ENCODE data around the gene OPTN.
"Not testable (repeated sequence)": the region's sequence is repeated elsewhere in the genome, so short reads cannot be mapped to it uniquely, and the experiment has no call there.

Gene OPTN

DNA sequence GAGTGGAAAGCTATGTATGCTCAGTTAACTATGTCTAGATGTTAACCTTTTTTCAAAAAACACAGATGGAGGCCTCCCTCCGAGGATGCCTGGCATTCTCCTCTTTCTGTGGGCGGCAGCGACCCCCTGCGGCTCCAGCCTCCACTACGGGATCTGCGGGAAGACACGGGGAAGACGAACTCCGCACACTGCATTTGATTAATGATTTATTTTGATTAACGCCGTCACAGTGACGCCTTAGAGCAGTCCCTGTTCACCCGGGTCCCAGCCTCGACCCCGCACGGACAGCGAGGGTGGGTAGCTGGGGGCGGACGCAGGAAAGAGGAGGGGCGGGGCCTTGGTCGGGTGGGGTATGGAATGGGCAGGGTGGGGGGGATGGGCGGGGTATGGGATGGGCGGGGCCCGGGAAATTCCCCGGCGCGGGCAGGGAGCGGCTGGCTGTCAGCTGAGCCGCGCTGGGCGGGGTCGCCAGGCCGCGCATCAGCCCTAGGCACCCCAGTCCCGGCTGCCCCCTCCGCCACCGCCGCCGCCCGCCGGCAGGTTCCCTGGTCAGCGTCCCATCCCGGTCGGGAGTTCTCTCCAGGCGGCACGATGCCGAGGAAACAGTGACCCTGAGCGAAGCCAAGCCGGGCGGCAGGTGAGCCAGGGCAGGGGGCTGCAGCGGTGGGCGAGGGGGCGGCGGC, at the start of gene OPTN:
Gene OPTN (plus strand): TSS at position 498 of the 683 bp plus-strand sequence. CDS start 8,960 bp downstream, outside the sequence.
- DNase-seq, result peak; percentile 31 to 95 (median 79)

DNA sequence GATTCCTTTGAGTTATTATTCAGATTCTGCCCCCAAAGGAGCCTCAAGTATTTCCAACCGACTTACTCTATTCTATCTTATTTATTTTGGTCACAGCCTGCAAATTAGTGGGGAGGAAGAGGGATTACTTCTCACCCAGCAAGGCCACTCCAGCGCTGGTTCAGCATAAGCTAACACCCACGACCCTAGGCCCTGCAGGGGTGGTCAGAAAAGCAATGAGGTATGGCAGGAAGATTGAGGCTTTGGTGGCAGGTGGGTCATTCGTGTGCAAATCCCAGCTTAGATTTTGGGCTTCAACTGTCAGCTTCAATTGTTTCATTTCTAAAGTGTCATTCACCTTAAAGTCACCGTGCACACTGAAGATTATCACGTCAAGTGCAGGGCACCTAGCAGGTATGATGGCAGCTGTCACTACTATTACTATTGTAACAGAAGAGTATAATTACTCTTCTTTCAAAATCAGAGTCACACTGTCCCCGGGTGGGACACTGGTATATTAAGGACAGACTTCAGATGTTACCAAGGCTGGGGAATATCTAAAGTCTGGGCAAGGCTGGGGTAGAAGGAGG, 48.8 kb upstream of the OPTN start:
- no peak for DNase-seq

DNA sequence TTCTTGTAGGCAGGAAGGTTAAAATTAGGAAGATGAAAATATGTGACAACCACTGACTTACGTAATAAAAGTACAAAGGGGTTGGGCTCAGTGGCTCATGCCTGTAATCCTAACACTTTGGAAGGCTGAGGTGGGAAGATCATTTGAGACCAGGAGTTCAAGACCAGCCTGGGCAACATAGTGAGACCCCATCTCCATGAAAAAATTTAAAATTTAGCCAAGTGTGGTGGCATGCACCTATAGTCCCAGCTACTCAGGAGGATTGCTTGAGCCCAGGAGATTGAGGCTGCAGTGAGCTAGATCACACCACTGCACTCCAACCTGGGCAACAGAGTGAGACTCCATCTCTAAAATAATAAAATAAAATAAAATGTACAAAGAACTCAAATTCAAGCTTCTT, 46.8 kb upstream of the OPTN start:
- not testable (repeated sequence) for DNase-seq

- no peak for DNase-seq
These were observed 46.0 kb upstream of the OPTN start for GRCh38 chr10:13053794-13054462.

GRCh38 chr10:13054844-13055243, 45.1 kb upstream of the OPTN start:
- no peak for DNase-seq

GRCh38 chr10:13056456-13057077, 43.4 kb upstream of the OPTN start:
- peak in 3 of 56 donors; percentile 1 to 4 (median 3) for DNase-seq

- DNase-seq, result no peak
These were observed 37.2 kb upstream of the OPTN start for GRCh38 chr10:13062803-13063202.

GRCh38 chr10:13066527-13066926, 33.4 kb upstream of the OPTN start:
- no peak for DNase-seq

DNA sequence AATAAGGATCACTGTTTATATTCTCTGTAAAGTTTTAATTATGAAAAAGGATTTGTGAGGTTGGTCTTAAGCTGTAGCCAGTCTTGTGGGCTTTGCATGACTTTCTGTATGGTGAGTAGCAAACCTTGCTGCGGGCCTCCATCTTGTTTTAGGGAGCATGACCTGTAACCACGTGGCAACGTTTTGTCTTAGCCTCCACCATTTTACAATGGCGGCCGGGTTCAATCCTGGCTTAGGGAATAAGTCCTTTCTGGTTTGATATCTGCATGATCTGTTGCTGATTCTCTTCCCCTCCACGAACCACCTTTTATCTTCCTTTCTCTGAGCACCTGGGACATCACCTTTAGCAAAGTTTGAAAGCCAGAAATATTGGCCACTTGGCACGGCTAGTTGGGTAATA, 32.5 kb upstream of the OPTN start:
- DNase-seq, result no peak

DNA sequence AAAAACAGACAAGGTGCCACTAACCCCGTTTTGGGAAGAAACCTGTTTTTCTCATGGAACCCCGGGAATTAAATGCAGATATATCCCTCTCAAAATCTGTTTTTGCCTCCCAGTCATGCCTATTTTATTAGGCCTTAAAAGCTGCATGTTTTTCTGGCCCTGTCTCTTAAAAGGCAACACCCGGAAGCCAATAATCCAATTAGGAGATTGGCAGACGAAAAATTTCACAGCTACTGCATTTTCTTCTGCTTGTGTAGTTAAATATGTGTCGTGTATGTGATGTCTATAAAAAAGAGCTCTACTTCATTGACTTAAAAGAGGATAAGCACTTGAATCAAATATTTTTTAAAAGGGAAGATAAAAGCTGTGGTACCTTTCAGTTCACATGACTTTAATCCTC, 31.9 kb upstream of the OPTN start:
- DNase-seq, result no peak

DNA sequence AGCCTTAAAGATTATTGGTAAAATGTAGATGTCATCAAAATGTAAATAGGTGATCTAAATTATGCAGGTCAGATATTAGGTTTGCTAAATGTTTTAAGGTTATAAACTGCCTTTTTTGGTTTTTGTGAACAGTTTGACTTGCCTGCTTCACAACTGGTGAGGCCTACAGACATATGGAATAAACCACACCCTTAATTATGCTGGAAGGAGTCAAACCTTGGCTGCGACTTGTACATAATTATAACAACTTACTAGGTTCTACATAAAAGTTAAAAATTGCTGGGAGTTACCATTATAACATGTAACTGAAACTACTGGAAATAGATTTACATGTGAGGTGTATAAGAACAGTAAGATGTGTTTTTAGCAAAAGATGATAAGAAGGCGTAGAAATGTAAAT, 31.5 kb upstream of the OPTN start:
- no peak for DNase-seq

DNA sequence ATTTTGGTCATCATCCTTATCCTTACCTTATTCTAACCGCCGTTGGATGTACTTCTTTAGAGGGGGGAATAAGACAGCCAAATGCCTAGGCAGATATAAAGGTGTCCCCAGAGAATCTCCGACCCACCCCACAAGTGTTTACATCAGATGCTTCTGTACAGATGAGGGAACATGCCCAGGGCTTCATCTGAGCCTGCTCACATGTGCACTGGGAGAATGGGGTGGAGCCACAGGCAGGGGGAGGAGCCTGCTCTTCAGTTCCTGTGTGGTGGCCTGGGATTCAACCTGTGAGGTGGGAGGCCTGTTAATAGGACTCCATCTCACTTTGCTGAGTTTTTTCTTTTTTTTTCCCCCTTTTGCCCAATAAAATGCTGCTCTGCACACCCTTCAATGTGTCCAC, 27.6 kb upstream of the OPTN start:
- no peak for DNase-seq

- DNase-seq, result peak in 51 of 56 donors; percentile 1 to 77 (median 29)
These were observed 25.2 kb upstream of the OPTN start for GRCh38 chr10:13074563-13075451.

DNA sequence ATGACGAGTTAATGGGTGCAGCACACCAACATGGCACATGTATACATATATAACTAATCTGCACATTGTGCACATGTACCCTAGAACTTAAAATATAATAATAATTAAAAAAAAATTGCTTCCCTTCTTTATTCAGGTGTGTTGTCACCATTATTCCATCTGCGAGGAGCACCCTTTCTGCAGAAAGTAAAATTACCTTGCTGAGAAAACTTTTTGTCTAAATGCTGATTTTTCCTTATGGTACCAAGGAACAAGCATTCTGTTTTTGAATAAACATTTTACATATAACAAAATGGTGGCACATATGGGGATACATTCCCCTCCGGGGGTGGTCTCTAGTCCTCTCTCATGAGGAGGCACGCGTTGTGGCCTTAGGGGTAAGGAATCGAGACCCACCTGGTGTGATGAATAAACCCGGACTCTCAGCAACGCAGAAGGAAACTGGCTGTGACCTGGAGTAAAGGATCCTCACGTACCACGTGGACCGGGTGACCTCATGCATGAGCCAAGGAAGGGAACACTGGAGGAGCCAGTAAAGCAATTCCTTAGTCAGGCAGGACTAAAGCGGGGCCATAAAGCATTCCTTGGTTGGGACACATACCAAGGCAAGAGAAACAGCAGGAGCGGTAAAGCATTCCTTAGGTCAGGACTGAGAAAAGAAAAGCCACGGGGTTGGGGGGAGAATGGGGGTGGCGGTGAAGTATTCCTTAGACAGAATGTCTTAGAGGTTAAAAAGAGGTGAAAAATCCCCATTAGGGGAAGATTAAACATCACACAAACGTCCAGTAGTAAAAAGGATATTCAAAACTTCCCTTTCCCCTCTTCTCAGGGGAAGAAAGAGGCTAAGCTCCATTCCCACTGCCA, 20.8 kb upstream of the OPTN start:
- no peak for DNase-seq

DNA sequence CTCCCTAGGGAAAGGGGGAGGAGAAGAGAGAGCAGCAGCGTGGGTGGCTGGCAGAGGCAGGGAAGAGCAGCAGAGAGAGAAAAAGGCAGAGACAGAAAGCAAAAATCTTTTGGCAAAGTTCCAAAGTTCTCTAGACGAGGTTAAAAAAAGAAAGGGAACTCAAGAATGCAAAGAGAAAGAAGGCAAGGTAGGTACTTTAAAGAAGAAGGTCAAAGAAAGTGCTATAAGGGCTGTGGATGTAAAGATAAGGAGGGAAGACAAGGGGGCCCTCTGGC, 20.2 kb upstream of the OPTN start:
- DNase-seq, result peak in 3 of 56 donors; percentile 5 to 11 (median 9)

GRCh38 chr10:13080643-13081042, 19.3 kb upstream of the OPTN start:
- no peak for DNase-seq

DNA sequence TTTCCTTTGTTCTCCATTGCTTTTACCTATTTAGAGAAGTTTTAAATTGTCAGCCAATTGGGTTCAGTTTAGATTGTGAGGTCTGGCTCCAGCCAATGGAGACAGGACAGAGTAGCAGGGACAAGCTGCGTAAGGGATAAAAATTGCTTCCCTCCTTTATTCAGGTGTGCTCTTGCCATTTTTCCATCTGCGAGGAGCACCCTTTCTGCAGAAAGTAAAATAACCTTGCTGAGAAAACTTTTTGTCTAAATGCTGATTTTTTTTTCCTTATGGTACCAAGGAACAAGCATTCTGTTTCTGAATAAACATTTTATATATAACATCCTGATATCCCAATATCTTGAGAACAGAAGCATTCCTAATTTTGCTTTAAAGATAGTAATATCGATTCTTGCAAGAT, 16.3 kb upstream of the OPTN start:
- DNase-seq, result not testable (repeated sequence)

DNA sequence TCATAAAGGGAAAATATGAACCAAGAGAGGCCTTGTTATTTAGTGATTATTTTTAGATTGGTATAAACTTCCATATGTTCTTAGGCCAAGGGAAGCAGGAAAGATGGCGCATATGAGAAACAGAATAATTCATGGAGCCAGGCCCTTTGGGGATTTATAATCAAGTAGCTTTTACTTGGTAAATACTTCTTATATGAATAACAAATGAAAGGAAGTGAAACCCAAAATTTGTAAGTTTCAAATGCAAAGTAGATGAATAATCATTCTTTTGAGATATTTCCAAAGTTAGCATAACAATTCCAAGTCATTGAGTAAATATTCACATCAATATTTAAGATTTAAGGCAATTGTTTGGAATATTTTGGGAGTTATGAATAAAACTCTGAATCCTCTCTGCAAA, 13.9 kb upstream of the OPTN start:
- DNase-seq, result no peak

DNA sequence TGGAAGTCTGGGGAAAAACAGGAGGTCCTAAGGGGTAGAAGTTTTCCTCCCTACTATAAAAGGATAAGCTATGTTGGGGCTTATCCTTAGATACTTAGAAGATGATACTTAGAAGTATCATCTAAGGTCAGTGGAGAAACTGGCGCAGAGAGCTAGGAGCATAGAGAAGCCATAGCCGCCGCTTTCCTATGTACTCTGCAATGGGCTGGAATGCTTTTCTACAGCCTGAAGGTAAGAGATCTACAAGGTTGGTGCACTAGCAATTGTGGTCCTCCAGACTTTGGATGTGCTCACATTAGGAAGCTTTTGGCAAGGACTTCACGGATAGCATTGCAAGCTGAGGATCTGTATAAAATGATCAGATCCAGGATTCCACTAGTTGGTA, 12.4 kb upstream of the OPTN start:
- DNase-seq, result no peak

- DNase-seq, result no peak
These were observed 11.9 kb upstream of the OPTN start for GRCh38 chr10:13087986-13088618.

All from amygdala (tissue), 56 donors.